A549 (cell line): Measurements from ENCODE around the gene RNF214. TPM values are rescaled to one million over a fixed set of nuclear protein-coding genes. Genes with fewer than 3 reads are reported as not detected.

ENCODE experiments used
- ATAC-seq, 2 experiments: fragments of 200-7000 bp in 1 of 2; fragments of >200 bp in 1 of 2; cut with Nextera tagmentation in 1 of 2; cut with Tn5 transposase in 1 of 2; 3 replicates each; pipeline versions ENCODE4 v1.8.0 to v1.9.1; 2018 to 2020; ENCODE audit warnings: mild to moderate bottlenecking in 1 of 2, moderate library complexity in 1 of 2
- CTCF ChIA-PET: fragments of 300-600 bp; sonication (Branson Sonifier 250); formaldehyde crosslinking; extraction: SDS; loops from one replicate; lab custom pipeline; 2021; ENCODE audit warnings: antibody characterized with exemption, inconsistent platforms; lab: Yijun Ruan, JAX
- POLR2A ChIA-PET: fragments of 350-600 bp; formaldehyde crosslinking; extraction: SDS; loops from one replicate; lab custom pipeline; 2021; ENCODE audit warnings: antibody characterized with exemption, inconsistent platforms; lab: Yijun Ruan, JAX
- DNase-seq, 2 experiments: peaks; one replicate each; pipeline versions ENCODE4 v3.0.0 to v3.0.0-alpha.2; 2011 to 2016; ENCODE audit warnings: low read depth in 1 of 2, low spot score in 1 of 2
- FAIRE-seq: peaks from 2 replicates; lab custom pipeline; 2011; peaks lifted over from hg19 to GRCh38; lab: Jason Lieb, UNC
- H3K27ac ChIP-seq, 2 experiments: fragments of >200 bp; sonication (Bioruptor Twin); formaldehyde crosslinking; 3 replicates each; pipeline ENCODE4 v1.5.1; 2016 to 2017
- H3K4me1 ChIP-seq: fragments of >200 bp; sonication (Bioruptor Twin); formaldehyde crosslinking; 3 replicates; pipeline ENCODE4 v1.6.1; 2016
- H3K4me2 ChIP-seq: fragments of >200 bp; sonication (Bioruptor Twin); formaldehyde crosslinking; 3 replicates; pipeline ENCODE4 v1.6.1; 2016
- H3K4me3 ChIP-seq: fragments of >200 bp; sonication (Bioruptor Twin); formaldehyde crosslinking; 3 replicates; pipeline ENCODE4 v1.5.1; 2016
- H3K9me3 ChIP-seq: fragments of >200 bp; sonication (Bioruptor Twin); formaldehyde crosslinking; 3 replicates; pipeline ENCODE4 v1.6.1; 2016
- BHLHE40 ChIP-seq: IDR thresholded peaks from 2 replicates; pipeline ENCODE4 v1.6.1; 2012; ENCODE audit warnings: low read depth, low read length, inconsistent platforms
- CBX2 ChIP-seq: fragments of 200-600 bp; sonication (generic); IDR thresholded peaks from 2 replicates; pipeline ENCODE4 v1.6.1; 2016; ENCODE audit warnings: low read depth, mild to moderate bottlenecking, borderline replicate concordance
- CBX8 ChIP-seq: fragments of 200-600 bp; sonication (generic); IDR thresholded peaks from 2 replicates; pipeline ENCODE4 v1.6.1; 2016
- CHD4 ChIP-seq: fragments of 200-600 bp; sonication (generic); IDR thresholded peaks from 2 replicates; pipeline ENCODE4 v1.6.1; 2016; ENCODE audit warnings: antibody characterized with exemption, mild to moderate bottlenecking, borderline replicate concordance
- FOXS1 ChIP-seq: fragments of 250-450 bp; sonication (Bioruptor Pico); IDR thresholded peaks from 2 replicates; pipeline ENCODE4 v1.5.0; 2020; ENCODE audit warnings: mild to moderate bottlenecking, moderate library complexity
- HOXA7 ChIP-seq: fragments of 250-450 bp; sonication (Bioruptor Pico); IDR thresholded peaks from 2 replicates; pipeline ENCODE4 v1.5.0; 2020; ENCODE audit warnings: mild to moderate bottlenecking, moderate library complexity
- HOXB13 ChIP-seq: fragments of 250-450 bp; sonication (Bioruptor Pico); IDR thresholded peaks from 2 replicates; pipeline ENCODE4 v1.5.0; 2020; ENCODE audit warnings: low read depth, mild to moderate bottlenecking, moderate library complexity
- KDM1A ChIP-seq: fragments of 200-600 bp; sonication (generic); IDR thresholded peaks from 2 replicates; pipeline ENCODE4 v1.6.1; 2016; ENCODE audit warnings: low read depth, mild to moderate bottlenecking
- MAFK ChIP-seq: fragments of 450-650 bp; IDR thresholded peaks from 2 replicates; pipeline ENCODE4 v1.6.1; 2014; ENCODE audit not compliant: partially characterized antibody
- MYC ChIP-seq: IDR thresholded peaks from 2 replicates; pipeline ENCODE4 v1.6.1; 2012; ENCODE audit warnings: mild to moderate bottlenecking, inconsistent platforms, low read length, improper control_type of control experiment, borderline replicate concordance
- NFE2L2 ChIP-seq: fragments of 150-350 bp; conservative IDR thresholded peaks from 2 replicates; pipeline ENCODE4 v1.6.1; 2014; ENCODE audit warnings: low read length
- POLR2AphosphoS2 ChIP-seq: conservative IDR thresholded peaks from 2 replicates; pipeline ENCODE4 v1.6.1; 2012; ENCODE audit warnings: low read length, improper control_type of control experiment, inconsistent platforms
- RAD21 ChIP-seq, 2 experiments: fragments of >200 bp in 1 of 2; sonication (Bioruptor Twin) in 1 of 2; formaldehyde crosslinking in 1 of 2; IDR thresholded peaks in 1 of 2; conservative IDR thresholded peaks in 1 of 2; 2 replicates in 1 of 2; 3 replicates in 1 of 2; pipeline ENCODE4 v1.6.1; 2012 to 2018; ENCODE audit warnings: inconsistent platforms in 1 of 2
- RARB ChIP-seq: fragments of 250-450 bp; sonication (Bioruptor Pico); IDR thresholded peaks from 2 replicates; pipeline ENCODE4 v1.8.0; 2021; ENCODE audit warnings: mild to moderate bottlenecking, moderate library complexity
- TP53 ChIP-seq: fragments of 250-450 bp; sonication (Bioruptor Pico); IDR thresholded peaks from 2 replicates; pipeline ENCODE4 v1.5.0; 2021; ENCODE audit warnings: mild to moderate bottlenecking, moderate library complexity
- ZFP36 ChIP-seq: fragments of 450-650 bp; IDR thresholded peaks from 2 replicates; pipeline ENCODE4 v1.6.1; 2014; ENCODE audit warnings: borderline replicate concordance; ENCODE audit not compliant: partially characterized antibody
- ZNF302 ChIP-seq: fragments of 250-450 bp; sonication (Bioruptor Pico); IDR thresholded peaks from 2 replicates; pipeline ENCODE4 v1.9.0; 2021; ENCODE audit warnings: inconsistent platforms, mild to moderate bottlenecking, moderate library complexity
- ZSCAN20 ChIP-seq: fragments of 250-450 bp; sonication (Bioruptor Pico); IDR thresholded peaks from 2 replicates; pipeline ENCODE4 v1.8.0; 2022; ENCODE audit warnings: mild to moderate bottlenecking, moderate library complexity
- WGBS: methylation state at CpG from one replicate; pipeline ENCODE4 v1.1.6; 2017; ENCODE audit errors: missing lambda C conversion rate; 5-methylcytosine and 5-hydroxymethylcytosine counted together
- polyA plus RNA-seq, 4 experiments: library from polyadenylated mRNA; depleted of rRNA in 3 of 4; stranded (reverse); fragments of >200 nt; fragmentation: RNase III in 1 of 4; extraction: RNeasy Plus Mini Kit Qiagen cat#74134 plus additional on column Dnase treatment in 1 of 4; gene quantifications; 2 replicates in 3 of 4; 3 replicates in 1 of 4; pipeline ENCODE4 v1.2.3, GENCODE V29; 2011 to 2017
- TF ChIP-seq, protein P1 (sequence below): fragments of >200 bp; sonication (Bioruptor Twin); formaldehyde crosslinking; IDR thresholded peaks from 2 replicates; pipeline ENCODE4 v1.6.1; 2016
- TF ChIP-seq, protein P2 (sequence below): fragments of >200 bp; sonication (Bioruptor Twin); formaldehyde crosslinking; IDR thresholded peaks from 3 replicates; pipeline ENCODE4 v1.6.1; 2016
- TF ChIP-seq, protein P3 (sequence below): IDR thresholded peaks from 2 replicates; pipeline ENCODE4 v1.6.1; 2012; ENCODE audit warnings: low read depth, borderline replicate concordance

Gene RNF214
- polyA plus RNA-seq, 2 of the 4 experiments (the other 2 are of a cell fraction), result 11.0 to 15.9 TPM

DNA sequence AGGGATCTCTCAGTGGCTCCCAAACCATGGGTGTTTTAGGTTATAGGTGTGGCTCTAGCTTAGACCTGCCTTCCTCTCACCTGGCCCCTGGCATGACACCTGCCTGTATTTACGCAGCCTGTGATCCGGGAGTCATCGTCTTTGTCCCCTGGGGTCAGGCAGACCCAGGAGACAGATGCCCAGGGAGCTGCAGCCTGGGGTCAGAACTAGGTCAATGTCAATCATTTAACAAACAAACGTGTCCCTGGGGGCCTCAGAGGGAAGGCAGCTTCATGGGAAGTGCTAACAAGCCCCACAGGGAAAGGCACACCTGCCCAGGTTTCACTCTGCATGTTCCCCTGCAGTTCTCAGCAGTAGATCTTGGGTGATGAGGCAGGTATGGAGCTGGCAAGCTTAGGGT lies 70.6 kb downstream of the RNF214 start:
- WGBS, result 89% methylated on average over 3 of the region's 4 CpGs
- no peak overlapping the region for H3K27ac ChIP-seq
- TF ChIP-seq MAFK, result no peak
- TF ChIP-seq, protein P1, sequence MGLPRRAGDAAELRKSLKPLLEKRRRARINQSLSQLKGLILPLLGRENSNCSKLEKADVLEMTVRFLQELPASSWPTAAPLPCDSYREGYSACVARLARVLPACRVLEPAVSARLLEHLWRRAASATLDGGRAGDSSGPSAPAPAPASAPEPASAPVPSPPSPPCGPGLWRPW, result no peak
- TF ChIP-seq HOXA7, result no peak
- no peak for TF ChIP-seq KDM1A
- no peak for TF ChIP-seq MYC
- TF ChIP-seq CHD4, result no peak
- no peak for TF ChIP-seq CBX2
- TF ChIP-seq, all 56 proteins: peak for 0
- FAIRE-seq (no peak), ATAC-seq (no peak), DNase-seq (no peak)
- no peaks in the 10 kb centered on the region for H3K9me3 ChIP-seq
- CTCF ChIA-PET, result interaction anchor here (0.6 to 1.4 kb wide), 4 partner anchors 12 to 57 kb away, joined by 3 to 4 read pairs (median 3); partner anchors contain the start of genes BACE1 and BACE1-AS
- POLR2A ChIA-PET, result no interaction called here
- H3K4me2 ChIP-seq, result no peak overlapping the region
- H3K4me3 ChIP-seq, result no peak overlapping the region
- H3K4me1 ChIP-seq, result peaks cover 6% of the 10 kb centered on the region; the same call in 1 of the 3 replicates

DNA sequence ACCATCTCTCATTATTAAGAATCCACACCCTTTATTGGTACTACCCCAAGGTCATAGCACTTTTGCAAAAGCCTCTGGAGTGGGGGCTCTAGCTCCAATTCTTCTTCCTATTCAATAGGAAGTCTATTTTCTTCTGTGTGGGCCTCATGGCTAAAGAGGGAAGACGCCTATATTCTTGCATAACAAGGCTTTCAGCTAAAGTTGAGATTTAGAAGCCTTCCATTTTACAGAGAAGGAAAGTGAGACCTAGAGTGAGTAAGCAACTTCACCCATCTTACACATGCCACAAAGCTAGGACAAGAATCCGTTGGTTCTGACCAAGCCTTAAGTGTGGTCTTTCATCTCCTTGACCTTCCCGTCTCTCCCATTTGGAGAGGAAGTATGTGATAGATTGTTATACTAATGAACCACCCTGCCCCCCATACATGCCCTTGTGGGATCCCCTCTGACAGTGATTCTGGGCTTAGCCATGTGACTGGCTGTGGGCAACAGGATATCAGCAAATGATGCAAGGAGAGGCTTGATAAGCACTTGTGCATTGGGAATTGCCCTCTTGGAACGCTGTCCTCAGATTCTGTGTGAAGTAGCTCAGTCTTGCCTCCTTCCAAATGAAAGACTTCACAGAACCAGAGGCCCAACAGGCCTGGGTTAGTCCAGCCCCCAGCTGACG lies 71.3 kb downstream of the RNF214 start:
- ChIA-PET POLR2A (no interaction called here), CTCF (interaction anchor here (0.6 to 1.4 kb wide), 4 partner anchors 12 to 57 kb away, joined by 3 to 4 read pairs (median 3); partner anchors contain the start of genes BACE1 and BACE1-AS)
- Histone ChIP-seq H3K27ac (no peak overlapping the region), H3K9me3 (no peaks in the 10 kb centered on the region), H3K4me1 (peaks cover 6% of the 10 kb centered on the region; the same call in 1 of the 3 replicates), H3K4me2 (no peak overlapping the region), H3K4me3 (no peak overlapping the region)
- no peak for DNase-seq
- WGBS, result 78% methylated on average over 5 of the region's 5 CpGs
- TF ChIP-seq NFE2L2 (no peak), HOXB13 (no peak), ZFP36 (no peak), BHLHE40 (no peak), ZSCAN20 (CRISPR knock-in tag) (no peak), ZNF302 (no peak)
- TF ChIP-seq, protein P2, sequence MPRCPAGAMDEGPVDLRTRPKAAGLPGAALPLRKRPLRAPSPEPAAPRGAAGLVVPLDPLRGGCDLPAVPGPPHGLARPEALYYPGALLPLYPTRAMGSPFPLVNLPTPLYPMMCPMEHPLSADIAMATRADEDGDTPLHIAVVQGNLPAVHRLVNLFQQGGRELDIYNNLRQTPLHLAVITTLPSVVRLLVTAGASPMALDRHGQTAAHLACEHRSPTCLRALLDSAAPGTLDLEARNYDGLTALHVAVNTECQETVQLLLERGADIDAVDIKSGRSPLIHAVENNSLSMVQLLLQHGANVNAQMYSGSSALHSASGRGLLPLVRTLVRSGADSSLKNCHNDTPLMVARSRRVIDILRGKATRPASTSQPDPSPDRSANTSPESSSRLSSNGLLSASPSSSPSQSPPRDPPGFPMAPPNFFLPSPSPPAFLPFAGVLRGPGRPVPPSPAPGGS, result no peak
- no peak for ATAC-seq
- FAIRE-seq, result no peak

DNA sequence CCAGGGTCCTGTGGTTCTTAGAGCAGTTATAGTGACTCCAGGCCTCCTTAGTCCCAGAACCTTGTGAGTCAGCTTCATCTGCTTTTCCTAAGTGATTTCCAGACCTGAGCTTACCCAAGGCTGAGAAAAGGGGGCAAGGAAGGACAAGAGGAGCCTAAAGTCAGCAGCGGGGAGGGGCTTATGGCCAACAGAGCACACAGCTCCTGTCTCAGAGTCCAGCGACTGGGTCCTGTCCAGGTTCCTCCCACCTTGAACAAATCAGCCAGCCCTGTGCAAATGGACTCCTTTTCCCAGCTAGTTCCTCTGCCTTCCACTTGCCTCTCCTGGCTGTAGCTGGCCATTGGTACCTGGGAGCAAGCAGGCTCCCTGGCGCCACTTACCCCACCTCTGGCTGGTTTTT lies 72.7 kb downstream of the RNF214 start:
- no peak for FAIRE-seq
- H3K9me3 ChIP-seq, result no peaks in the 10 kb centered on the region
- POLR2A ChIA-PET, result no interaction called here
- no peak for DNase-seq
- H3K4me2 ChIP-seq, result no peak overlapping the region
- WGBS, result 82% methylated on average over 3 of the region's 3 CpGs
- TF ChIP-seq CBX8 (no peak), BHLHE40 (no peak), FOXS1 (CRISPR knock-in tag) (no peak), HOXA7 (no peak), TP53 (CRISPR knock-in tag) (no peak), RARB (no peak), RAD21 (conservative IDR thresholded peaks at IDR 0.05 in 1 of 2, IDR thresholded peaks at IDR 0.05 in 1 of 2) (no peak), ZFP36 (no peak), POLR2AphosphoS2 (no peak)
- TF ChIP-seq, protein P3, sequence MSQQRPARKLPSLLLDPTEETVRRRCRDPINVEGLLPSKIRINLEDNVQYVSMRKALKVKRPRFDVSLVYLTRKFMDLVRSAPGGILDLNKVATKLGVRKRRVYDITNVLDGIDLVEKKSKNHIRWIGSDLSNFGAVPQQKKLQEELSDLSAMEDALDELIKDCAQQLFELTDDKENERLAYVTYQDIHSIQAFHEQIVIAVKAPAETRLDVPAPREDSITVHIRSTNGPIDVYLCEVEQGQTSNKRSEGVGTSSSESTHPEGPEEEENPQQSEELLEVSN, result no peak
- TF ChIP-seq, protein P2, result no peak
- H3K27ac ChIP-seq, result no peak overlapping the region
- H3K4me3 ChIP-seq, result no peak overlapping the region
- no peaks in the 10 kb centered on the region for H3K4me1 ChIP-seq
- CTCF ChIA-PET, result no interaction called here
- ATAC-seq, result no peak
